Measurements from ENCODE around the gene ARPC5L.
"Not testable (repeated sequence)": the region's sequence is repeated elsewhere in the genome, so short reads cannot be mapped to it uniquely, and the experiment has no call there.

Gene ARPC5L

GRCh38 chr9:124894741-124895170, 32.8 kb downstream of the ARPC5L start:
- no peak for DNase-seq

- no peak for DNase-seq
These were observed 35.9 kb downstream of the ARPC5L start for GRCh38 chr9:124897570-124898460.

DNA sequence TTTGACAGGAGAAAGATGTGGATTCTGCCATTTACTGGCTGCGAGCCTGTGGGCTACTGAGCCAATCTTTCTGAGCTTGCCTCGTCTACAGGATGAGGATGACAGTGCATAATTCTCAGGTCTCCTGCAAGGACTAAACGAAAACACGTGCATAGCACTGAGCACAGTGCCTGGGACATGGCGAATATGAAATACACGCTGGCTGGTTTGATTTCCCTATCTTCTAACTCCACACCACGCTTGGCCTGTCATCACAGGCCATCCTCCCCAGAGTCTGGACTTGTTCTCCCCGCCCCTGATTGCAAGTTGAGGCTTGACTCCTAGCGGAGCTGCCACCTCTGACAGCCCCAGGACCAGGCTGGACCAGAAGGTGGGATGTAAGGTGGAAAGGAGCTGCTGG, 37.9 kb downstream of the ARPC5L start:
- DNase-seq, result no peak

- DNase-seq, result no peak
These were observed 45.0 kb downstream of the ARPC5L start for GRCh38 chr9:124906966-124907365.

GRCh38 chr9:124908098-124908497, 46.2 kb downstream of the ARPC5L start:
- DNase-seq, result no peak

DNA sequence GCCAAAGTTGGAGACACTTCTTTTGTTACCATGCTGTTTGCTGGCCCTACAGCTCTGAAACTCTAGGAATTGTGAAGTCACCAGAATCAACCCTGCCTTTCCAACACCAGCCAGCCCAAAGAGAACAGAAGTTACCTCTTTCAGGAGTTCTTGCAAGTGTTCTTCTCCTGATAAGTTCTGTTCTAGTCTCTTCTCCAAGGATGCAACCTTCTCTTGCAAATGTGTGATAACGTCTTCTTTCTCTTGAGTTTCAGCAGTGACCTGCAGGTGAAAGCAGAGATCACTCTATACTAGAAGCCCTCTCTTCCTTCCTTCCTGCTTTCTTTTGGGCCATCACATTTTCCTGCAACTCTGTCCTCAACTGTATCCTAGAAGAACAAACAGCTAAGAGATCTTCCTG, 49.8 kb downstream of the ARPC5L start:
- DNase-seq, result no peak

DNA sequence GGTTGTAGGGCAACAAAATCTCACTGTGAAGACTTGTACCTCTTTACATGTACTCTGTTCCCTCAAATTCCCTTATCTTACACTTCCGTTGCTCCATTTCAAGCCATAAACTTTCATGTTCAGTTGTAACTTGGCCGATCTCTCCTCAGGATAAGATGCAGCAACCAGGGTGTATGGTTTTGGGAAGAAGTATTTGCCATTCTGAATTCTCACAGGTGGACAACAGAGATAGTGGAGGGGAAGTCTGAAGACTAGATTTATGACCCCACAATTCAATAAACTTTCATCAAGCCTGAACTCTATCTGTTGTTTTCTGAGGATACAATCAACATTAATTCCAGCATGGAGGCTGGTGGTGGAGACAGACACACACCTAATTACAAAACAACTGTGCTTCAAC, 51.4 kb downstream of the ARPC5L start:
- no peak for DNase-seq

DNA sequence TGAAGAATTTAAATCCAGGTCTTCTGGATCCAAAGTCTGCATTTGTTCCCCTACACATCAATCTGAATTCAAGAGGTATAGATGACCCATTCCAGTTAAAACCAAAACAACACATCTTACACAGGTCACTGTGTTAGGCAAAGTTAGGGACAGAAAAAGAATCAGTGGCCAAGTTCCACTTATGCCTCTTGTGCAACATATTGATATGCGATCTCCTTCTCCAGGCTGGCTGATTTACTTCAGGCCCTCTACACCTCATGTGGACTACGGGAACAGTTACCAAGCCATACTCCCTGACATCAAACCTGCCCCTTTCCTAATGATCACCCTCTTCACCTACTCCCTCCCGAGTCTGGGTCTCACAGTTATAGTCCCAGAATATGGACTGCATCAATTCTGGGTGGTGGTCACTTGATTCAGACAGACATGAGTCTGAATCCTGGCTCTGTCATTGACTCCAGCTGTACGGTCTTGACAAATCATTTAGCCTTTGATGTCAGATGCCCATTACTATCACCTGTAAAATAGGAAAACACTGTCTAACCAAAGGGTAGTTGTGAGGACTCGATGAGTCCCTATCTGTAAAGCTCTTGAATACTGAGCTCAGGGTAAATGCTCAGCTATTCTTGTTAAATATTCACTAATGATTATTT, 52.9 kb downstream of the ARPC5L start:
- DNase-seq, result no peak

- DNase-seq, result not testable (repeated sequence)
These were observed 58.5 kb downstream of the ARPC5L start for GRCh38 chr9:124920394-124920793.
